SK-N-SH (cell line): ENCODE results near the gene CHCHD6. TPM values are rescaled to one million over a fixed set of nuclear protein-coding genes. Genes with fewer than 3 reads are reported as not detected.
A peak's percentile ranks its signal among the peaks of the same experiment; 100 is the strongest.

ENCODE experiments used
- CTCF ChIA-PET: fragments of 300-600, 350-600 bp; formaldehyde crosslinking; extraction: SDS; loops from one replicate; lab custom pipeline; 2021; lab: Yijun Ruan, JAX
- POLR2A ChIA-PET: fragments of 350-600 bp; sonication (Branson Sonifier 250); formaldehyde crosslinking; extraction: SDS; loops from one replicate; lab custom pipeline; 2020; ENCODE audit warnings: antibody characterized with exemption, inconsistent platforms; lab: Yijun Ruan, JAX
- DNase-seq: peaks from one replicate; pipeline ENCODE4 v3.0.0; 2012
- H2AFZ ChIP-seq: fragments of 200-600 bp; sonication (generic); 2 replicates; pipeline ENCODE4 v1.8.1; 2016; ENCODE audit warnings: antibody characterized with exemption, mild to moderate bottlenecking, low read depth
- H3F3A ChIP-seq: fragments of 200-600 bp; sonication (generic); replicated peaks from 2 replicates; pipeline ENCODE3; 2016; ENCODE audit warnings: antibody characterized with exemption, mild to moderate bottlenecking; ENCODE audit not compliant: insufficient read depth
- H3K27ac ChIP-seq, 2 experiments: fragments of 200-500 bp in 1 of 2; fragments of 200-600 bp in 1 of 2; sonication (Bioruptor generic) in 1 of 2; sonication (generic), shearing (Covaris generic) in 1 of 2; 2 replicates each; pipeline versions ENCODE4 v1.5.1 to v1.6.1; 2014 to 2016; ENCODE audit warnings: low read depth in 2 of 2, inconsistent platforms in 1 of 2, low read length in 1 of 2, mild to moderate bottlenecking in 1 of 2, mixed read lengths in 1 of 2
- H3K27me3 ChIP-seq: fragments of 200-600 bp; sonication (generic), shearing (Covaris generic); 2 replicates; pipeline ENCODE4 v1.6.1; 2016; ENCODE audit warnings: mixed run types; ENCODE audit not compliant: insufficient read depth
- H3K36me3 ChIP-seq, 2 experiments: fragments of 200-500 bp in 1 of 2; fragments of 200-600 bp in 1 of 2; sonication (Bioruptor generic) in 1 of 2; sonication (generic) in 1 of 2; replicated peaks in 1 of 2; 2 replicates each; pipeline versions ENCODE3 to v1.5.1; 2014 to 2016; ENCODE audit warnings: low read length in 1 of 2, mild to moderate bottlenecking in 1 of 2; ENCODE audit not compliant: insufficient read depth in 2 of 2, control insufficient read depth in 1 of 2
- H3K4me1 ChIP-seq, 2 experiments: fragments of 200-500 bp in 1 of 2; fragments of 200-600 bp in 1 of 2; sonication (Bioruptor generic) in 1 of 2; sonication (generic), shearing (Covaris generic) in 1 of 2; 2 replicates each; pipeline versions ENCODE4 v1.5.1 to v1.6.1; 2014 to 2016; ENCODE audit warnings: low read depth in 1 of 2, low read length in 1 of 2, mixed run types in 1 of 2; ENCODE audit not compliant: insufficient read depth in 2 of 2, control insufficient read depth in 1 of 2
- H3K4me2 ChIP-seq: fragments of 200-600 bp; sonication (generic), shearing (Covaris generic); 2 replicates; pipeline ENCODE4 v1.6.1; 2017; ENCODE audit warnings: mixed run types
- H3K4me3 ChIP-seq, 2 experiments: fragments of 200-500 bp in 1 of 2; fragments of 200-600 bp in 1 of 2; sonication (Bioruptor generic) in 1 of 2; sonication (generic), shearing (Covaris generic) in 1 of 2; 2 replicates each; pipeline versions ENCODE4 v1.5.1 to v1.8.1; 2014 to 2016; ENCODE audit warnings: low read depth in 2 of 2, inconsistent platforms in 1 of 2, low read length in 1 of 2, mild to moderate bottlenecking in 1 of 2, mixed read lengths in 1 of 2, moderate library complexity in 1 of 2
- H3K79me2 ChIP-seq: fragments of 200-600 bp; sonication (generic); 2 replicates; pipeline ENCODE4 v1.8.1; 2017; ENCODE audit warnings: mild to moderate bottlenecking; ENCODE audit not compliant: insufficient read depth
- H3K9ac ChIP-seq: fragments of 200-600 bp; sonication (generic); 2 replicates; pipeline ENCODE4 v1.6.1; 2017; ENCODE audit warnings: mixed run types
- H3K9me2 ChIP-seq: fragments of 200-600 bp; sonication (generic); 2 replicates; pipeline ENCODE4 v1.6.1; 2017; ENCODE audit warnings: mixed run types
- H3K9me3 ChIP-seq: fragments of 200-600 bp; sonication (generic); 2 replicates; pipeline ENCODE4 v1.6.1; 2017; ENCODE audit warnings: mixed run types, mild to moderate bottlenecking, moderate library complexity
- H4K20me1 ChIP-seq: fragments of 200-600 bp; sonication (generic); 2 replicates; pipeline ENCODE4 v1.6.1; 2017; ENCODE audit warnings: mild to moderate bottlenecking, mixed run types; ENCODE audit not compliant: insufficient read depth
- CHD2 ChIP-seq: fragments of 150-350 bp; IDR thresholded peaks from 2 replicates; pipeline ENCODE4 v1.6.1; 2018; ENCODE audit warnings: low read length; ENCODE audit not compliant: partially characterized antibody
- EP300 ChIP-seq, 2 experiments: IDR thresholded peaks; 2 replicates each; pipeline versions ENCODE4 v1.4.0 to v1.6.1; 2012; ENCODE audit warnings: borderline replicate concordance in 1 of 2, low read depth in 1 of 2, low read length in 1 of 2
- EZH2phosphoT487 ChIP-seq: fragments of 200-600 bp; sonication (generic); IDR thresholded peaks from 2 replicates; pipeline ENCODE4 v1.6.1; 2017; ENCODE audit warnings: low read depth, mixed run types, mild to moderate bottlenecking, antibody characterized with exemption, moderate library complexity, borderline replicate concordance
- FOXJ3 ChIP-seq: sonication (generic); formaldehyde crosslinking; IDR thresholded peaks from 2 replicates; pipeline ENCODE4 v1.5.1; 2020; ENCODE audit warnings: mild to moderate bottlenecking, missing genetic modification reagents
- GATA2 ChIP-seq: sonication (generic); formaldehyde crosslinking; IDR thresholded peaks from 2 replicates; pipeline ENCODE4 v1.5.0; 2020; ENCODE audit warnings: mild to moderate bottlenecking, missing genetic modification reagents
- MEF2A ChIP-seq: IDR thresholded peaks from 2 replicates; pipeline ENCODE4 v1.4.0; 2012; ENCODE audit warnings: low read depth, borderline replicate concordance
- MXI1 ChIP-seq: IDR thresholded peaks from 2 replicates; pipeline ENCODE4 v1.6.1; 2012; ENCODE audit warnings: mild to moderate bottlenecking, low read depth, low read length, improper control_type of control experiment
- NFIC ChIP-seq: IDR thresholded peaks from 2 replicates; pipeline ENCODE4 v1.4.0; 2012; ENCODE audit warnings: borderline replicate concordance
- NRF1 ChIP-seq: IDR thresholded peaks from 2 replicates; pipeline ENCODE4 v1.6.1; 2012; ENCODE audit warnings: low read depth, mild to moderate bottlenecking, low read length
- POLR2AphosphoS5 ChIP-seq: IDR thresholded peaks from 2 replicates; pipeline ENCODE4 v1.6.1; 2012; ENCODE audit warnings: low read depth, low read length
- RAD21 ChIP-seq: IDR thresholded peaks from 2 replicates; pipeline ENCODE4 v1.6.1; 2012; ENCODE audit warnings: mild to moderate bottlenecking, low read length
- RCOR1 ChIP-seq: fragments of 150-350 bp; IDR thresholded peaks from 2 replicates; pipeline ENCODE4 v1.6.1; 2017; ENCODE audit warnings: antibody characterized with exemption, low read length
- RXRA ChIP-seq: IDR thresholded peaks from 2 replicates; pipeline ENCODE4 v1.4.0; 2012; ENCODE audit warnings: low read depth, mild to moderate bottlenecking, borderline replicate concordance
- SIN3A ChIP-seq: IDR thresholded peaks from 2 replicates; pipeline ENCODE4 v1.6.1; 2012; ENCODE audit warnings: low read depth, mild to moderate bottlenecking, low read length, moderate library complexity, borderline replicate concordance
- SMC3 ChIP-seq: IDR thresholded peaks from 2 replicates; pipeline ENCODE4 v1.6.1; 2012; ENCODE audit warnings: low read depth, low read length, improper control_type of control experiment
- TCF12 ChIP-seq: IDR thresholded peaks from 2 replicates; pipeline ENCODE4 v1.4.0; 2012
- TEAD4 ChIP-seq: IDR thresholded peaks from 2 replicates; pipeline ENCODE4 v1.4.0; 2012; ENCODE audit warnings: mild to moderate bottlenecking, borderline replicate concordance; ENCODE audit not compliant: insufficient read depth
- YY1 ChIP-seq: IDR thresholded peaks from 2 replicates; pipeline ENCODE4 v1.4.0; 2012; ENCODE audit warnings: low read depth, mild to moderate bottlenecking
- WGBS: methylation state at CpG from one replicate; pipeline ENCODE4 v1.1.6; 2017; ENCODE audit warnings: low lambda C conversion rate; 5-methylcytosine and 5-hydroxymethylcytosine counted together
- polyA plus RNA-seq, 3 experiments: library from polyadenylated mRNA; depleted of rRNA; stranded (reverse); fragments of >200 nt; gene quantifications; 2 replicates each; pipeline ENCODE4 v1.2.3, GENCODE V29; 2012
- TF ChIP-seq, protein P1 (sequence below): IDR thresholded peaks from 2 replicates; pipeline ENCODE4 v1.4.0; 2012; ENCODE audit warnings: low read depth, borderline replicate concordance
- TF ChIP-seq, protein P2 (sequence below): IDR thresholded peaks from 2 replicates; pipeline ENCODE4 v1.6.1; 2012; ENCODE audit warnings: mild to moderate bottlenecking, low read depth, low read length, moderate library complexity
- TF ChIP-seq, protein P3 (sequence below): IDR thresholded peaks from 2 replicates; pipeline ENCODE4; 2012

CHCHD6 gene
- polyA plus RNA-seq, 1 of the 3 experiments (the other 2 are of a cell fraction): 42.5 TPM

DNA sequence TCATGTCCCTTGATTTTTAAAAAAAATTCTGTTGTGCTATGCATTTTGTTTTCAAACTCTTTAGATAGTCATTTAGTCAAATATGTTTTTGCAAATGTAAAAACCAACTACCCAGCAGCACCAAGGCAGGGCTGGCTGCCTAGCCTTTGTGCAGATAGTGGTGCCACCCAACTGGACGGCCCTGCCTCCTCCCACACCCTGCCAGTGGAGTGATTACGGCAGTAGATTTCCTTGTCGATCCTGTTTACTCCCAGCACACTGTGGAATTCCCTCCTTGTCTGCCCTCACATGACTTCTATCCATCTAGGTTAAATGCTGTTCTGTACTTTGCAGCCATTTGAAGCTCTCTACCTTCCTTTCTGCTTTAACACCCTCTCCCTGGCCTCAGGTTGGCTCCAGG, 199.5 kb downstream of the CHCHD6 start (continued):
- TF ChIP-seq TCF12 (no peak), YY1 (no peak), NRF1 (no peak), MEF2A (no peak)

DNA sequence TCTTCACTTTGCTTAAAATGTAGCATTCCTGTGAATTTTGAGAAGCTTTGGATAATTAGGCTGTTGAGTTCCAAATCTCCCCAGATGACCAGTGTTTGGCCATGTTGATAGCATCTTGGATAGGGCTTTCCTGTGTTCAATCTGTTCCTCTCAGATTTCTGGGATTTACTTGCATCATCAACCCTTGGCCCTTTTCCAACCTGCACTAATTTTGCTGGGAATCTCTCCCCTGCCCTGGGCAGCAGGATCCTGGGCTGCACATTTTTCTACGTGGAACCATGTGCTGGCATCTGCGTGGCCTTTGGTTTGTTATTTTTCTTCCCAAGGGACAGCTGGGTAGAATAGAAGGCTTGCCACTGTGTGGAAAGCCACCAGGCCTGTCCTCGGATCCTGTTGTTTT, 203.5 kb downstream of the CHCHD6 start:
- POLR2A ChIA-PET: no interaction called here
- CTCF ChIA-PET: interaction anchor here (0.7 to 1.5 kb wide), 5 partner anchors 15 to 128 kb away, joined by 3 to 4 read pairs (median 4); no protein-coding TSS in a partner anchor
- no peaks in the 10 kb centered on the region for H3K36me3 ChIP-seq
- no peak overlapping the region for H2AFZ ChIP-seq
- H3K4me3 ChIP-seq: no peak overlapping the region
- no peak overlapping the region for H3K4me2 ChIP-seq
- H3K9me2 ChIP-seq: no peaks in the 10 kb centered on the region
- H3K27me3 ChIP-seq: no peaks in the 10 kb centered on the region
- H3F3A ChIP-seq: peaks cover 18% of the 10 kb centered on the region
- 70% methylated on average over 3 of the region's 3 CpGs for WGBS
- H3K27ac ChIP-seq: no peak overlapping the region
- no peaks in the 10 kb centered on the region for H3K79me2 ChIP-seq
- H4K20me1 ChIP-seq: no peaks in the 10 kb centered on the region
- no peak overlapping the region for H3K9ac ChIP-seq
- peak; percentile 55 for DNase-seq
- no peaks in the 10 kb centered on the region for H3K9me3 ChIP-seq
- peaks cover 8 to 16% of the 10 kb centered on the region in 2 experiments; a peak in 3 of 4 replicates for H3K4me1 ChIP-seq
- TF ChIP-seq NFIC (0 out of 2 replicates have a peak, but pooled peaks have one; percentile 38), TEAD4 (no peak), CHD2 (peak; percentile 27), TCF12 (0 out of 2 replicates have a peak, but pooled peaks have one; percentile 13), MXI1 (0 out of 2 replicates have a peak, but pooled peaks have one; percentile 20), GATA2 (CRISPR knock-in tag) (peak; percentile 29; the same call in 1 of the 2 replicates), RCOR1 (peak; percentile 82; the same call in 1 of the 2 replicates), RXRA (no peak)

DNA sequence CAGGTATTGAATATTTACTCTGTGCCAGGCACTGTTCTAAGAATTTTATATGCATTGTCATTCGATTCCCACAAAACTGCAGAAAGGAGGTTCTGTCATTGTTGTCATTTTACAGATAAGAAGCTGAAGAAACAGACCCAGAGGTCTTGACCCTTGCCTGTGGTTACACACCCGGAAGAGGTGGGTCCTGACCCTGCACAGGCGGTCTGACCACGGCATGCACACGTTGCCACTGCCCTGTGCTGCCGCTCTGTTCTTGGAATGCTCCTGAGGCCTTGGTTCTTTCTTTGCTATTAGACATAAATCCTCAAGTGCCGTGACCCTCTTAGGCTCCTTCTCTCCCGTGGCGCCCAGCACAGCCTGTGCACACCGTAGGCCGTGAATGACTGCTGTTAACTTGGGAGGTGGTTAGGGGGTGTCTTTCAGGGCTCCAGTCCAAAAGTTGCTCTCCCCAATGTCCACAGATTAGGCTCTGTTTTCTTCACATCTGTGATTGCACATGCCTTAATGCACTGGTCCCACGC, 204.8 kb downstream of the CHCHD6 start:
- Histone ChIP-seq H3F3A (peaks cover 18% of the 10 kb centered on the region), H3K27me3 (no peaks in the 10 kb centered on the region), H3K27ac (no peak overlapping the region), H3K4me3 (no peak overlapping the region), H3K79me2 (no peaks in the 10 kb centered on the region), H3K4me2 (no peak overlapping the region), H3K9me2 (no peaks in the 10 kb centered on the region), H2AFZ (no peak overlapping the region), H3K4me1 (peaks cover 9 to 16% of the 10 kb centered on the region in 2 experiments; a peak in 3 of 4 replicates), H3K9me3 (no peaks in the 10 kb centered on the region), H4K20me1 (no peaks in the 10 kb centered on the region), H3K36me3 (no peaks in the 10 kb centered on the region), H3K9ac (no peak overlapping the region)
- DNase-seq: no peak
- CTCF ChIA-PET: interaction anchor here (1.4 to 1.6 kb wide), 2 partner anchors 29 to 157 kb away, joined by 4 to 5 read pairs; no protein-coding TSS in a partner anchor
- 93% methylated on average over 12 of the region's 12 CpGs for WGBS
- POLR2A ChIA-PET: no interaction called here
- TF ChIP-seq, protein P1, sequence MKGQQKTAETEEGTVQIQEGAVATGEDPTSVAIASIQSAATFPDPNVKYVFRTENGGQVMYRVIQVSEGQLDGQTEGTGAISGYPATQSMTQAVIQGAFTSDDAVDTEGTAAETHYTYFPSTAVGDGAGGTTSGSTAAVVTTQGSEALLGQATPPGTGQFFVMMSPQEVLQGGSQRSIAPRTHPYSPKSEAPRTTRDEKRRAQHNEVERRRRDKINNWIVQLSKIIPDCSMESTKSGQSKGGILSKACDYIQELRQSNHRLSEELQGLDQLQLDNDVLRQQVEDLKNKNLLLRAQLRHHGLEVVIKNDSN: no peak
- TF ChIP-seq, protein P2, sequence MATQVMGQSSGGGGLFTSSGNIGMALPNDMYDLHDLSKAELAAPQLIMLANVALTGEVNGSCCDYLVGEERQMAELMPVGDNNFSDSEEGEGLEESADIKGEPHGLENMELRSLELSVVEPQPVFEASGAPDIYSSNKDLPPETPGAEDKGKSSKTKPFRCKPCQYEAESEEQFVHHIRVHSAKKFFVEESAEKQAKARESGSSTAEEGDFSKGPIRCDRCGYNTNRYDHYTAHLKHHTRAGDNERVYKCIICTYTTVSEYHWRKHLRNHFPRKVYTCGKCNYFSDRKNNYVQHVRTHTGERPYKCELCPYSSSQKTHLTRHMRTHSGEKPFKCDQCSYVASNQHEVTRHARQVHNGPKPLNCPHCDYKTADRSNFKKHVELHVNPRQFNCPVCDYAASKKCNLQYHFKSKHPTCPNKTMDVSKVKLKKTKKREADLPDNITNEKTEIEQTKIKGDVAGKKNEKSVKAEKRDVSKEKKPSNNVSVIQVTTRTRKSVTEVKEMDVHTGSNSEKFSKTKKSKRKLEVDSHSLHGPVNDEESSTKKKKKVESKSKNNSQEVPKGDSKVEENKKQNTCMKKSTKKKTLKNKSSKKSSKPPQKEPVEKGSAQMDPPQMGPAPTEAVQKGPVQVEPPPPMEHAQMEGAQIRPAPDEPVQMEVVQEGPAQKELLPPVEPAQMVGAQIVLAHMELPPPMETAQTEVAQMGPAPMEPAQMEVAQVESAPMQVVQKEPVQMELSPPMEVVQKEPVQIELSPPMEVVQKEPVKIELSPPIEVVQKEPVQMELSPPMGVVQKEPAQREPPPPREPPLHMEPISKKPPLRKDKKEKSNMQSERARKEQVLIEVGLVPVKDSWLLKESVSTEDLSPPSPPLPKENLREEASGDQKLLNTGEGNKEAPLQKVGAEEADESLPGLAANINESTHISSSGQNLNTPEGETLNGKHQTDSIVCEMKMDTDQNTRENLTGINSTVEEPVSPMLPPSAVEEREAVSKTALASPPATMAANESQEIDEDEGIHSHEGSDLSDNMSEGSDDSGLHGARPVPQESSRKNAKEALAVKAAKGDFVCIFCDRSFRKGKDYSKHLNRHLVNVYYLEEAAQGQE: no peak
- no peak for TF ChIP-seq RAD21
- TF ChIP-seq NRF1: no peak
- TF ChIP-seq, protein P3, sequence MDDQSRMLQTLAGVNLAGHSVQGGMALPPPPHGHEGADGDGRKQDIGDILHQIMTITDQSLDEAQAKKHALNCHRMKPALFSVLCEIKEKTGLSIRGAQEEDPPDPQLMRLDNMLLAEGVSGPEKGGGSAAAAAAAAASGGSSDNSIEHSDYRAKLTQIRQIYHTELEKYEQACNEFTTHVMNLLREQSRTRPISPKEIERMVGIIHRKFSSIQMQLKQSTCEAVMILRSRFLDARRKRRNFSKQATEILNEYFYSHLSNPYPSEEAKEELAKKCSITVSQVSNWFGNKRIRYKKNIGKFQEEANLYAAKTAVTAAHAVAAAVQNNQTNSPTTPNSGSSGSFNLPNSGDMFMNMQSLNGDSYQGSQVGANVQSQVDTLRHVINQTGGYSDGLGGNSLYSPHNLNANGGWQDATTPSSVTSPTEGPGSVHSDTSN: no peak
- TF ChIP-seq SIN3A: no peak
- no peak for TF ChIP-seq FOXJ3
- TF ChIP-seq RXRA: no peak
- no peak for TF ChIP-seq EP300 (IDR thresholded peaks at IDR 0.05; ENCODE audit: borderline replicate concordance in 1 of 2, low read depth in 1 of 2, low read length in 1 of 2)
- TF ChIP-seq CHD2: no peak
- TF ChIP-seq SMC3: no peak
- TF ChIP-seq EZH2phosphoT487: no peak
- TF ChIP-seq POLR2AphosphoS5: no peak
- no peak for TF ChIP-seq RCOR1
- TF ChIP-seq GATA2 (CRISPR knock-in tag): no peak
- TF ChIP-seq YY1: no peak
